Measurements from ENCODE around the gene NACC2.
"Not testable (repeated sequence)": the region's sequence is repeated elsewhere in the genome, so short reads cannot be mapped to it uniquely, and the experiment has no call there.

Gene NACC2

DNA sequence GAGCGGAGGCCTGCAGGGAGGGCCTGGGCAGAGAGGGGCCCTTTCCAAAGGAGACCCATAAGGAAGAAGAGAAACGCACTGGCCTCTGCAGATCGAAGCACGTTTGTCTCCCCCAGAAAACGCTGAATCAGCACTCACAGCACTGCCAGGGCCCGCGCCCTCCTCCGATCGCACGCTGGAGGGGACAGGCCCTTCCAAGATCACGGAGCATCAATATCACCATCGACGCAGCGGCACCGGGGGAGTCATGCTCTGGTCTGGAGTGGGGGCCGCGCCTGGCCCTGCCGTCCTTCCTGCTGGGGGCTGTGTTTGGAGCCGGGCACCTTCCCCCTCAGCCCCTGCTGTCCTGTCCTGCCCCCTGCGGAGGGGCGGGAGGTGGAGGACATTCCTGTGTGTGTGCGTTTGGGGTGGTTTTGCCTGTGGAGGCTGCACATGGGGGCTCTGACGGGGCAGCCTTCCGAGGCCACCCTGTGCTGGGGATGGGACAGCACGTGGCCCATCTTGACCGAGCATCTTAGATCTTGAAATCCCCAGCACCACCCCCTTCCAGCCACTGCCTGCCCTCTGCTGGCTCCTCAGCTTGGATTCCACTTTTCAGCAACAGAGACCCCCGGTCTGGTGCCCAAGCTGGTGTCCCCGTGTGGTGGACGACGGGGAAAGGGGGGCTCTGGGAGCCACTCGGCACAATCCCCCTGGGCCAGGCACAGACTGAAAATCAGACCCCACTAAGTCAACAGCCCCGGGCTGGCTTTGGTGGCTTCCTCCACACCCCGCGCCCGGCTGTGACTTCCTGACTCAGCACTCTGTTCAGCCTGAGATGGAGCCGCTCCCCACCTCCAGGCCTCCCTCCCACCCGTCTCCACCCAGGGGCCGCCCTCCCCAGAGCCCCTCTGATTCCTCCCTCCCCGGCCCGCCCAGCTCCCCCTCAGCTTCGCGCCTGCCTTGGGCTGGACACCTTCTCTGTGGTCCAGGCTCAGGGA lies 15.3 kb upstream of the NACC2 start:
- no peak for DNase-seq

DNA sequence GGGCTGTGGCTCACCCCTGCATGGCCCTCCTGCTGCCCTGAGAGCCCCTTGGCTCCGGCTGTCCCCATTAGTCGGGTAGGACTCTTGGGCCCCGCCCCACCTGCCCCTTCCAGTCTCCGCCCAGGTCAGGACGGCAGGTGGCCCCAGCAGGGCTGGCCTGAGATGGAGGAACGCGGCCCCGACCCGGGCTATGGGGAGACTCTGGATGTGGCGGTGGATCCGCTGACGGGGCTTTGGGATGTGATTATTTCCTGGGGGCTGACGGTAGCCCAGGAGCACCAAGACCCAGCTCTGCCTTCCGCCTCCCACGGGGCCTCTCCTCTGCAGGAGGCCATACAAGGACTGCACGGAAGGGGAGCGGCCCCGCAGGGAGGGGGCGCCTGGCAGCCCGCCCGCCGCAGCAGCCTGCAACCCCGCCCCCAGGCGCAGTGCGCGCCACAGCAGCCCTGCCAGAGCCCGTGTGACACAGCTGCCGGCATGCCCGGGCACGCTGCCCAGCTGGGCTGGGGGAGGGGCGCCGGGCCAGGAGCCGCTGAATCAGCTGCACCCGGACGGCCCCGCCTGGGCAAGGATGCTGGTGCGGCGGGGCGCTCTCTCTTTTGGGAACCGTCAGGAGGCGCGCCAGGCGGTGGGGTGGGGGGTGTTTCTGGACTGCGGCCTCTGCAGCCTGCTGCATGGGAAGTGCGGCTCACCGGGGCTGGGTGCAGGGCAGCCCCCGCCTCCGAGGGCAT lies 14.4 kb upstream of the NACC2 start:
- DNase-seq, result peak; percentile 97

DNA sequence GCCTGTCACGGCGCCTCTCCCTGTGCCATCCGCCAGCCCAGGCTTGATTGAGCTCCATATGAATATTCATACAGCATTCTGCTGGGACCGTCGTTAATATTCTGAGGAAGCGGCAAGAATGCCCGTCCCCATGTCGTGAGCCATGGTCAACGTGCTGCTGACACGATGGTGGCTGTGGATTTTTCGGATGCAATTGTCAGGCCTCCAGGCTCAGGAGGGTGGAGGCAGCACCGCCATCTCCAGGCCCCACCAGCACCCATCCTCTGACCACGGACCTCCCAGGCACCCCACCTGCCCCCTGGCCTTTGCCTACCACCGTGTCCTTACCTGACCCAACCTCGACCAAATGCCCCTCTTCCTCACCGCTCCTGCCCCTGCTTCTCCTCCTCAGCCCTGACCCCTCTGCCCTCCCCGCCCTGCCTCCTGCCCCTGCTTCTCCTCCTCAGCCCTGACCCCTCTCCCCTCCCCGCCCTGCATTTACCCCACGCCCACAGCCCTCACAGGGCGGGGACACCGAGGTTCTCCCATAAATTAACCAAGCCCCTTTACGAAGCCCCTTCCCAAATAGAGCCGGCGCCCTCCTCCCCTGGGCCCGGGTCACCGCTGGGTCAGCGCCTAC lies 13.7 kb upstream of the NACC2 start:
- no peak for DNase-seq

DNA sequence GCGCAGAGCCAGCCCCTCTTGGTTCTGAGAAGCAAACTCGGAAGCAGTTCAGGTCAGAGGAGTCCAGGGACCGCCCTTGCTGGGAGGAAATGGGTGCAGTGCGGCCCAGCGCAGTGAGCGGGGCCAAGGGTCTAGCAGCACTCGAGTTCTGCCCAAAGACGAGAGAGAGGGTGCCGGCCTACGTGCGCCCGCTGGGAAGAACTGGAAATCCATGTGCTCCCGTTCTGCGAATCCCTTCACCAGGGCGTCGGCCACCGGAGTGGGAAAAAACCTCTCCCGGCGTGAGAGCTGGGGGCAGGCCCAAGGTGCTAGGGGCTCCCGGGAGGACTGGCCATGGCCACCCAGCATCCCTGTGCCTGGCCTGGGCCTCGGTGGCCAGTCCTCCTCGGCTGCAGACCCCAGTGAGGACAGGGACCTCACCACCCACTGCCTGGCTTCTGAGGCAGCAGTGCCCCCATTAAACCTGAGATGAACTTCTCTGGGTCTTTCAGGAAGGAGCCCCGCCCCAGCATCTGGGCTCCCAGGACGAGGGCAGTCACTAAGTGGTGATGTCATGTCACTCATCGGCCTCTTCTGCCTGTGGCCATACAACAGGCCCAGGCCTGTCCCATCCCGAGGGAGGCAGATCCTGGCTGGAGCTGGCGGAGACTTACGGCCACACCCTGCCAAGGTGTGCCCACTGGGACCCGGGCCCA lies 13.0 kb upstream of the NACC2 start:
- DNase-seq, result no peak

DNA sequence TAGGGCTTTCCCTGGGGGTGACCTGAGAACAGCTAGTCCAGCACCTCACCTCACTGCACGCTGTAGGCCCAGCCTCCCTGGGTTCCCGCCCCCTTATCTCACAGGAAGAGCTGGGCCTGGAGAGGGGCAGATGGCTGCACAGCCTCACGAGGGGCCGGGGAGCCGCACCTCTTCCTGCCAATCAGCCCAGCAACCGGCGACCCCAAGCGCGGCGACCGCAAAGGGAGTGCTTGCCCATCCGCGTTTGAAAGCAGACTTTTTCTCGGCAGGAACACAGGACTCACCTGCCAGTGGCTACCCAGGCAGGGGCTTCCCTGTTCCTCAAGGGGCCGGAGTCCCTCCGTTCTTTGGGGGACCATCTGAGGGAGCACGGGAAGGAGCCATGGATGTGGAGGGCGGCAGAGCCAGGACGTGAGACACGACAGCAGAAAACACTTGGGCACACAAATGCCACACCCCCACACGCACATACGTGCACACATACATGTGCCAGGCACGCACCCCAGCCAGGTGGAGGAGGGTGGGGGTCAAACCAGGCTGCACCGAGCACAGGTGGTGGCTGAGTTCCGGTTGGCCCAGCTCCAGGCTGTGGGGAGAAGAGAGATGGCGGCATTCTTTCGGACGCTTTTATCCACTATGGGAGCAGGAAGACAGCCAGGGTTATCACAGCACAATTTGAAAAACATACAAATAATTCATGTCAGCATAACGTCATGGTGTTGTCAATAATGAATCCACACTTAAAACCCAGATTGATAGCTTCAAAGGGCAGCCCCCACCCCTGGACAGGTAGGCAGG lies 12.3 kb upstream of the NACC2 start:
- DNase-seq, result no peak

DNA sequence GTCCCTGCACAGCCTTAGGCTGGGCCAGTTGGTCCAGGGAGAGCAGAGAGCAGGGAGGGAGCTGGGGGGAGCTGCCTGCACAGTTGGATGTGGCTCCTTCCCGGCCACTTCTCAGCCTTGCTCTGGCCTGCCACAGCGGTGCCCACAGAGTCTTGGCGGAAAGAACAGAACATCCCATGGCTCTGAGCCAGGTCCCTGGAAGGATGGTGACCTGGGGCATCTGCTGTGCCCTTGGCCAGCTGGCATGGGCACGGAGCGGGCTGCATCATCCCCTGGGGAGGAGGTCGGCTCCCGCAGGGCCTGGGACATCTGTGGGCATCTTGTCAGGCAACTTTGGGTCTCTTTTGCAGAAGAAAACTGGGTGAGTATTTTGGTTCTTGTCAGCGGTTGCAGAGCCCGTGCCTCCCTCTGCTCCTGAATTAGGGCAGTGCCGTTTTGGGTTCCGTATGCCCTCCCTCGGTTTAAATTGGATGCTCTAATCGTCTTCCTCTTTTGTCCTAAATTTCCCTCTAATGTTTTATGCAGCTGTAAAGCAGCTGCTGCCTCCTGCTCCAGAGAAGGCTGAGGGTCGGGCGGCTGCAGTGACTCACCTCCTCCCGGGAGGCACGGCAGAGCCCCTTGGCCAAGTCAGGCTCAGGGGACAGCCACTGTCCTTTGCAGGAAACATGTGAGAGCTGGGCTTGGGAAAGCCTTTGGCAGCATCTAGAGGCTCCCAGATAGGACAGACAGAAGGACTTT lies 10.5 kb upstream of the NACC2 start:
- no peak for DNase-seq

DNA sequence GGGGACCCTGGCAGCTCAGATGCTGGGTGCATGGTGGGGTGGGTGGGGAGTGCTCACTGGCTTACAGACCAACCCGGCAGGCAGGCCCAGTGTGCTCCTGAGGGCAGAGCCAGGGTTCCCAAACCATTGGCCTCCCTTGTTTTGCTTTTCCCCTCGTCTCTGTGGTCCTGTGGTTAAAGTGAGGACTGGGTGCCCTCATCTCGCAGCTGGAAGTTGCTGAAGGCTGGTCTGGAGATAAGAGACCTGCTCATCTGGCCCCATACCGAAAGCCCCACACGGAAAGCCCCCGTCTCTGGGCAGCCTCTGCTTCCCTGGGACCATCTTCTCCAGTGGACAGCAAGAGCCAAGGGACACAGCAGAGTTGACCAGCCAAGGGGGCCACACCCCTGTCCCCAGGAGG lies 9.8 kb upstream of the NACC2 start:
- no peak for DNase-seq

DNA sequence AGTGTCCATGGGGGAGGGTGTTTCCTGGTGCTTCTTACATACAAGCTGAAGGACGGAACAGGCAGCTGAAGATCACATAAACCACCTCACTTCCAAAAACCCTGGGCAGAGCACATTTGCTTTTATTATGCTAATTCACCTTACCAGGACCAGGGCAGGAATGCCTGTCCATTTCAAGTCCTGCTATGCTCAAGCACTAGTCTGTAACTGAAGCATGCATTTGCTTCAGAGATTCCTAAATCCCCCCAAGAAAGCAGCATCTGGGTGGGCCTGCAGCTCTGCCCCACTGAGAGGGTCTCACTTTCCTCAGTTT lies 9.4 kb upstream of the NACC2 start:
- no peak for DNase-seq

DNA sequence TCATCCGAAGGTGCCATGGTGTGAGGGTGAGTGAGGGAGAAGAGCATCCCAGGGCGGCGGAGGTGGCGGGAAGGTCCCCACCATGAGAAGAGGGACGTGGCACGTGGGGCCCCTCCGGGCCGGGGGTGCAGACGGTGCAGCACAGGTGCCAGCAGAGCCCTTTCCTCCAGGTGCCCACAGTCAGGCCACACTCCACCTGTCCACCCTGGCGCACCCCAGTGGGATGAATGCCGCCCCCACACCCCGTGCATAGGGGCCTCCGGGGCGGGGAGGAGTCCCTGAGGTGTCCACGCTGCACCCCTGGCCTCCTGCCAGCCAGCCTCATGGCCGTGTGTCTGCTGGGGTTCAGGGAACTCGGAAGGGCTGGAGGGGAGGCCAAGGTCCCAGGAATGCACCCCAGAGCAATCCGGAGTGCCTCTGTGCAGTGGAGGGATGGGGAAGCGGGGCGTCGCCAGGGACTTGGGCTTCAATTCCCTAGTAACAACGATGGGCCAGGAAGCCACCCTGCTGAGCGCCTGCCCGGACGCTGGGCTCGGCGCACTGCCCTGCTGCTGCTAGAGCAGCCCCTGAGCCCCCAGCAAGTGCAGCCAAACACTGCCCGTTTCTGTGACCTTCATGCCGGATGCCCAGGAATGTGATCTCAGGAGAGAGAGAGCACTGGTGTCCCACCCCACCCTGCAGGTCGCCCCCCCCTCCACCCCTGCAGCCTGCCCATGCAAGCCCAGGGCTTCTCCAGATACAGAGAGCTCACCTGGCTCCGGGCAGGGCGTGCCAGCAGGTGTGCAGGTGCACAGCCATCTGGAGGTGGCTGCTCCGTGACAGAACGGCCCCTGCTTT lies 8.8 kb upstream of the NACC2 start:
- no peak for DNase-seq

DNA sequence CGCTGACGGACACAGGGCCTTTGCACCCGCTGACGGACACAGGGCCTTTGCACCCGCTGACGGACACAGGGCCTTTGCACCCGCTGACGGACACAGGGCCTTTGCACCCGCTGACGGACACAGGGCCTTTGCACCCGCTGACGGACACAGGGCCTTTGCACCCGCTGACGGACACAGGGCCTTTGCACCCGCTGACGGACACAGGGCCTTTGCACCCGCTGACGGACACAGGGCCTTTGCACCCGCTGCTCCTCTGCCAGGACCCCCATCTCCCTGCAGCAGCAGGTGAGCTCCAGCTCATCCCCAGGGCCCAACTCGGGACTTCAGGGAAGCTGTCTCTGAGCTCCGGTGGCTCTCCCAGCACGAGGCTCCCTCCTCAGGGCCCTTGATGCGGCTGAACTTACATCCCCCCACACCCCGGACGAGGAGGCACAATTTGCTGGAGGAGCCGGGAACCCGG lies 6.6 kb upstream of the NACC2 start:
- DNase-seq, result not testable (repeated sequence)

DNA sequence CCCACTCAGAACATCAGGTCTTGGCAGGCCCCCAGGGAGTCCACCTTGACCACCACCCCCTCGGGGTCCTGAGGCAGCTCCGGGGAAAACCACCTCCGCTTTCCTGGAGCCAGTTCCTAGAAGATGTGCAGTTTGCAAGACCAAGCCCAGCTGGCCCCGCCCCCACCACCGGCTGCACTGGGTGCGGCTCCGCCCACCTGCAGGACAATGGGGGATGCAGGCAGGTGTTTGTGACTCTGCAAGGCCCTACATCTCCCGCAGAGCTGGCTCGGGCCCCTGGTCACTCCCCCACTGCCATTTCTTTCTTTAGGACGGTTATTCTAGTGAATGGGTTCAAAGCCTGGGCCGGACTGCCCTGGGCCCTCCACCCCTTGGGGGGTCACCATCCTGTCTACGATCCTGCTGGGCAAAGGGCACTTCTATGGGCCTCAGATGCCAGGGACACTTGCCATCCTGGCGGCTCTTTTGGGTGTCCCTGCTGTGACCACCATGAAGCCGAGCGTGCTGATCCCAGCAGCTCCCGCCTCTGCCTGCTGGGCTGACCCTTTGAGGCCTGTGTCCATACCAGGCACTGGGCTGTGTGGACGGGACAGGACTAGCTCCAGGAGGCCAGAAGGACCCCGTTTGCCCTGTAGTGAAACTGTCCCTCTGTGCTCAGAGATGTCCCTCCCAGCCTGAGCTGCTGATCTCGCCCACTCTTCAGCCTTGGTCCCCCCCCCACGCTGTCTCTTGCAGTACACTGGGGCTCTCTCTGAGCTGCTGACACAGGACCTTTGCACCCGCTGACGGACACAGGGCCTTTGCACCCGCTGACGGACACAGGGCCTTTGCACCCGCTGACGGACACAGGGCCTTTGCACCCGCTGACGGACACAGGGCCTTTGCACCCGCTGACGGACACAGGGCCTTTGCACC lies 5.9 kb upstream of the NACC2 start:
- no peak for DNase-seq

DNA sequence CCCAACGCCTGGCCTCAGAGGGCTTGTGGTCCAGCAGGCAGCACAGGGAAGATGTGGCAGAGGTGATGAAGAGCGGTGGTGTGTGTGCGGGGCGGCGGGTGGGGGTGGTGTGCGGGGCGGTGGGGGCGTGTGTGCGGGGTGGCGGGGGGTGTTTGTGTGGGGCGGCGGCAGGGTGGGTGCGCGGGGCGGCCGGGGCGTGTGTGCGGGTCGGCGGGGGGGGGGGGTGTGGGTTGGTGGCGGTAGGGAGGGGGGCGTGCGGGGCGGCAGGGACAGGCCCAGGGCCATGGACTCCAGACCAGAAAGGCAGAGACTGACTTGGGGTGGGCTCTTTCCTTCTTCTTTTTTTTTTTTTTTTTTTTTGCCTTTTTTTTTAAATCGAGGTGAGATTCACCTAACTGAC lies 4.5 kb upstream of the NACC2 start:
- no peak for DNase-seq

DNA sequence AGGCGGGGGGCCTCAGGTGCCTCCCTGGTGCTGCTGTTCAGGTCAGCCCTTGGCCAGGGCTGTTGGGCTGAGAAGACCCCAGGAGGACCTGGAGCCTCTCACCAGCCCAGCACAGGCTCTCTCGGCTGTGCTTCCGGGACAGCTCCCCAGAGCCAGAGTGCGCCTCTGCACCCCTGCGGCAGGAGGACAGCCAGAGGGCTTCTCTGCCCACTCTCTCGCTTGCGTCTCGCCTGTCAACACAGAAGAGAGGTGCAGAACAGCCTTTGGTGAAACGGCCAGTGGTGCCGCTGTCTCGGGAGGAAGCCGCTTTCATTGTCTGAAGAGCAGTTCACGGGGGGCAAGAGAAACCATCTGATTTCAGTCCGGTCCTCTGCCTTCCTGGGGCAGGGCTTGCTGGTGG lies 3.8 kb upstream of the NACC2 start:
- no peak for DNase-seq

DNA sequence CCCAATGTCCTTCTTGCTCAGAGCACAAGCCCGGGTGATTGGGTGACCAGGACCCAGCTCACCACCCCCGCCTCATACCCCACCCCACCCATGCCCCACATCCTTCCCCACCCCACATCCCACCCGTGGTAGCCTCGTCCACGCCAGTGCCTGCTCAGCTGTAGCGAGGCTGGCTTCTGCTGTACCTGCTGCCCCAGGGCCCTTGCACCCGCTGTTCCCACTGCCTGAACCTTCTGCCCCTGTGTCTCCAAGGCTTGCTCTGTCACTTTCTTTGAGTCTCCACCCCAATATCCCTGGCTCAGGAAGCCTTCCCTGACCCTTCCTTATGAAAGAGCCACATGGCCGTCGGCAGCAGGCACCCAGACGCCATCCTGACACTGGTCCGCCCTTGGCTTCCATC lies 3.1 kb upstream of the NACC2 start:
- DNase-seq, result no peak

DNA sequence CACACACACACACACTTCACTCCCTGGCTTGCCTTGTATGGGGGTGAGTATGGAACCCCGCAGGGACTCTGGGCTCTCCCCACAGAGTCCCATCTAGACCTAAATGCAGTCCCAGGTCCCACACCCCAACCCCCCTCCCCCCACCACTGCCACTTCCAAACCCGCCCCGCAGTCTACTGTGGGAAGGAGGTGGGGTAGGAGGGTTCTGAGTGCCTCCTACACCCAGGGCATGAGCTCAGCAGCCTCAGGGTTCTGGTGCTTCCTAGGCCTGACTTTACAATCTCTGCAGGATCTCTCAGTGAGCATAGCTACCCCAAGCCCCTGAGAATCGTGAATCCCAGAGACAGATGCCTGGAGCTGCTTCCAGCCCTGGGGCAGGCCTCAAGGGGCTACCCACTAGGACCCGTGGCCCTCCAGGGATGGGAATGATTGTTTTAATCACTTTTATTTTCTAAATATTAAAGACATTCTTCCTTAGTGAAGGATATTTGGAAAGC lies 1.5 kb upstream of the NACC2 start:
- DNase-seq, result no peak

DNA sequence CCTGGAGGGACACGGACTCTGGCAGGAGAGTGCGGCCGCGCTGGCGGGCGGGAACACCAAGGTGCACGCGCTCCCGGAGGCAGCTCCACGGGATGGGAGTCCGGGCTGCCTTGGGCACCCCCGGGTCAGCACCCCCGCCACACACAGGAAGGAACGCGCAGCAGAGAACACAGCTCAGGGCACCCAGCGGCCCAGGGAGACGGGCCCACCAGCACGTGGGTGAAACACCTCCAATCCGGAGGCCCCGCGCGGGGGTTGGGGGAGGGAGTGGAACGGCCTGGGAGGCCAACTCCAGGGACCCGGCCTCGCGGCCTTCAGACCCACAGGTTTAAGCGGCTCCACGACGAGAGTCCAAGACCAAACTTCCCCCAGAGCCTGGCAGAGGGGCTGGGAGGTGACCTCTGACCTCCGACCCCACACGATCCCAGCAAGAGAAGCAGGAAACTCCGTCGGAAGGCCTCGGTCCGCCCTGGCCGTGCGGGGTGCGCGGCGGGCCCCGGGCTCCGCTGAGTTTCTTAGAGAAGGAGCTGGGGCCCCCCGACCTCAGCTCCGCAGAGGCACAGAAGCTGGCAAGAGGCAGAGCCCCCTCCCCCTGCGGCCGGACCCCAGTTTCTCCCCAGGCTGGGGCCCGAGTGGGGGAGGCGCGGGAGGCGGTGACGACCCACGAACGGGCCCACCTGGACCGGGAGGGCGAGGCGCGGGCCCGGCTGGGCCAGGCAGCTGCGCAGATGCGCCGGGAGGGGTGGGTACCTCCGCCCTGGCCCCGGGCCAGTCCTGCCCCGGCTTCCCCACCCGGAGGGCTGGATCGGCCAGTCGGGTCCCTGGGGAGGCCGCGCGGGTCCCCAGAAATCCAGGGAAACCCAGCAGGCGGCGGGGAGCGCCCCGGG lies 851 bp downstream of the NACC2 start:
- DNase-seq, result peak; percentile 95

DNA sequence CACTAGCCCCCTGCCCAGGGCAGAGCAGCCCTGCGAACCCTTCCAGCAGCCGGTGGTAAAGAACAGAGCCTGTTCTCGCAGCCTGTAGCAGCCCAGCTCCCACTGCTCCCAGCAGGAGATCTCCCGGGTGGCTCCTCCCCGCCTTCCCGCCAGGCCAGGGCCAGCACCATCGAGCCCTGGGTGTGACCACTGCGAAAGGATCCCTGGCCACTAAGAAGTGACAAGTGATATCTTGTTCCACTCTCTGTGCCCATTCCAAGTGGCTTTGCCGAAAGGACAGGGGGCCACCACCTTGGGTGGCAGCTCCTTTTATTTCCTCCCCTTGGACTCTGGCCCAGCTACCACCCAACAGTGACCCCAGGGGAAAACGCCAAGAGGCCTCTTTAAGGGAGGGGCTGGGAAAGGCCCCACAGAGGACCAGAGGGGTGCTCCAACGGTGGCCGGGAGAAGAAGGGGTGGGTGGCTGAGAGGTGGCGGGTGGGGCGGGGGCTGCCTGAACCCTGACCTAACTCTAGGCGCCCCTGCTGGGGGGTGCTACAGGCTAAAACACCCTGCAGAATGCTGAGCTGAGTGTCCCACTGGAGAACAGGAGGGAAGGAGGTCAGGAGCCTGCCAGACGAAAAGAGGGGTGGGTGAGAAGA lies 1.6 kb downstream of the NACC2 start:
- DNase-seq, result peak; percentile 95

DNA sequence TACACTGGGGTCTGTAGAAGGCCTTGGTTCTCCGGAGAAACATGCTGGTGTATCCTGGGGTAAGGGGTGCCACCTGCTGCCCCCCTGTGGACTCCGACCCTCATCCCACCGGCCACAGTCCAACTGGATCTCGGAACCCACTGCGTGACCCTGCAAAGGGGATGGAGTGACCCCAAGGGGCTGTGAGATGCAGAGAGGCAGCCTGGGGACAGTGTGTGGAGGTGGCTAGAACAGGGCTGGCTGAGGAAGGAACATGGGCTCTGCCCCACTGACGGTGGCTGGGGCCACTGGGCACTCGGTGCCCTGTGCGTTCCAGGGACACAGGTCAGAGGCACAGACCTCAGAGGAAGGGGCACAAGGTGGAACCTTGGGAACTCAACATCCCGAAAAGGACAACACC lies 2.3 kb downstream of the NACC2 start:
- peak; percentile 47 for DNase-seq
